PC-9 (cell line): ENCODE data around the gene LEFTY2.

Experiments used
- CTCF ChIP-seq: fragments of 200-600 bp; sonication (generic); conservative IDR thresholded peaks from 2 replicates; pipeline ENCODE4 v1.6.1; 2017; ENCODE audit warnings: mixed run types, antibody characterized with exemption, mild to moderate bottlenecking, moderate library complexity
- EZH2 ChIP-seq: fragments of 200-600 bp; sonication (generic); IDR thresholded peaks from 2 replicates; pipeline ENCODE4 v1.8.0; 2017; ENCODE audit warnings: antibody characterized with exemption, low read depth

GRCh38 chr1:225926551-225927113 is 14.4 kb downstream of the LEFTY2 start:
- TF ChIP-seq CTCF: no peak
- no peak for TF ChIP-seq EZH2
